GM18951 (cell line): ENCODE results near the gene KIF5A.
"Not testable (repeated sequence)": the region's sequence is repeated elsewhere in the genome, so short reads cannot be mapped to it uniquely, and the experiment has no call there.

Source experiments
- POLR2A ChIP-seq: IDR thresholded peaks from 4 replicates; pipeline ENCODE4 v1.6.1; 2011; ENCODE audit warnings: mild to moderate bottlenecking; ENCODE audit not compliant: insufficient read length, insufficient read depth; ENCODE audit errors: extremely low read depth
- in situ Hi-C: fragments of 300-500 bp; cut with MboI; formaldehyde crosslinking; loops from one replicate; pipeline ENCODE4 v1.12.0; 2022; ENCODE audit warnings: low sequenced_read_pairs, mixed read lengths, inconsistent platforms; ENCODE audit not compliant: unreplicated experiment

KIF5A gene

GRCh38 chr12:57548488-57548887 lies 1.4 kb upstream of the KIF5A start:
- no peak for TF ChIP-seq POLR2A
- in situ Hi-C loops, result no loop called here

GRCh38 chr12:57549203-57549908 lies 488 bp upstream of the KIF5A start:
- no peak for TF ChIP-seq POLR2A
- in situ Hi-C loops, result no loop called here

GRCh38 chr12:57550641-57551549 lies 1.1 kb downstream of the KIF5A start:
- in situ Hi-C loops, result no loop called here
- TF ChIP-seq POLR2A, result no peak

- no peak for TF ChIP-seq POLR2A
- in situ Hi-C loops, result no loop called here
These were observed 1.9 kb downstream of the KIF5A start for GRCh38 chr12:57551637-57552305.

- no peak for TF ChIP-seq POLR2A
- in situ Hi-C loops, result no loop called here
These were observed 2.4 kb downstream of the KIF5A start for GRCh38 chr12:57552306-57552651.

GRCh38 chr12:57552835-57553313 lies 3.0 kb downstream of the KIF5A start:
- in situ Hi-C loops, result no loop called here
- no peak for TF ChIP-seq POLR2A

- TF ChIP-seq POLR2A, result no peak
- in situ Hi-C loops, result no loop called here
These were observed 3.7 kb downstream of the KIF5A start for GRCh38 chr12:57553343-57554202.

- in situ Hi-C loops, result no loop called here
- TF ChIP-seq POLR2A, result no peak
These were observed 4.6 kb downstream of the KIF5A start for GRCh38 chr12:57554453-57554852.

GRCh38 chr12:57554897-57555296 lies 5.1 kb downstream of the KIF5A start:
- no peak for TF ChIP-seq POLR2A
- in situ Hi-C loops, result no loop called here

- in situ Hi-C loops, result no loop called here
These were observed 9.0 kb downstream of the KIF5A start for GRCh38 chr12:57558864-57559263.

GRCh38 chr12:57560516-57560915 lies 10.7 kb downstream of the KIF5A start:
- no peak for TF ChIP-seq POLR2A

More at GRCh38 chr12:57558864-57559263, 9.0 kb downstream of the KIF5A start:
- no peak for TF ChIP-seq POLR2A

GRCh38 chr12:57561117-57561516 lies 11.3 kb downstream of the KIF5A start:
- in situ Hi-C loops, result not testable (repeated sequence)

More at GRCh38 chr12:57560516-57560915, 10.7 kb downstream of the KIF5A start:
- in situ Hi-C loops, result no loop called here
